Daoy (cell line): Measurements from ENCODE around the gene SOS1. TPM values are rescaled to one million over a fixed set of nuclear protein-coding genes. Genes with fewer than 3 reads are reported as not detected.

ENCODE experiments used
- DNase-seq: peaks from one replicate; pipeline ENCODE4 v3.0.0-alpha.2; 2015; ENCODE audit warnings: low read depth
- total RNA-seq: library from RNA; depleted of rRNA; stranded (reverse); fragments of >200 nt; shearing (Covaris generic); gene quantifications from 2 replicates; pipeline ENCODE4 v1.2.3, GENCODE V29; 2014

The SOS1 gene
- total RNA-seq, 1 experiment from 2014 or later, result 6.6 TPM

GRCh38 chr2:39024833-39025232 is 96.0 kb downstream of the SOS1 start:
- no peak for DNase-seq

- no peak for DNase-seq
Observed at GRCh38 chr2:39023649-39024048, 97.2 kb downstream of the SOS1 start.

GRCh38 chr2:39022642-39023235 is 98.1 kb downstream of the SOS1 start:
- no peak for DNase-seq

GRCh38 chr2:39020383-39020782 is 100.5 kb downstream of the SOS1 start:
- no peak for DNase-seq

- no peak for DNase-seq
Observed at GRCh38 chr2:39018638-39019037, 102.2 kb downstream of the SOS1 start.

- DNase-seq, result no peak
Observed at GRCh38 chr2:39017334-39017733, 103.5 kb downstream of the SOS1 start.

- DNase-seq, result no peak
Observed at GRCh38 chr2:39015424-39015823, 105.4 kb downstream of the SOS1 start.

- DNase-seq, result no peak
Observed at GRCh38 chr2:39013871-39014270, 107.0 kb downstream of the SOS1 start.

- no peak for DNase-seq
Observed at GRCh38 chr2:39008665-39009064, 112.2 kb downstream of the SOS1 start.

GRCh38 chr2:39007875-39008504 is 112.9 kb downstream of the SOS1 start:
- DNase-seq, result no peak

GRCh38 chr2:39000552-39000951 is 120.3 kb downstream of the SOS1 start:
- no peak for DNase-seq

- DNase-seq, result peak; percentile 62
Observed at GRCh38 chr2:38997781-38998180, 123.1 kb downstream of the SOS1 start.

GRCh38 chr2:38991899-38992298 is 129.0 kb downstream of the SOS1 start:
- no peak for DNase-seq

- DNase-seq, result no peak
Observed at GRCh38 chr2:38988716-38989115, 132.1 kb downstream of the SOS1 start.

GRCh38 chr2:38982498-38982897 is 138.4 kb downstream of the SOS1 start:
- no peak for DNase-seq

GRCh38 chr2:38981670-38982357 is 139.0 kb downstream of the SOS1 start:
- DNase-seq, result no peak

- DNase-seq, result no peak
Observed at GRCh38 chr2:38981003-38981669, 139.7 kb downstream of the SOS1 start.

- no peak for DNase-seq
Observed at GRCh38 chr2:38978908-38979307, 141.9 kb downstream of the SOS1 start.

- DNase-seq, result no peak
Observed at GRCh38 chr2:38978296-38978903, 142.5 kb downstream of the SOS1 start.

GRCh38 chr2:38977047-38977446 is 143.8 kb downstream of the SOS1 start:
- DNase-seq, result no peak

GRCh38 chr2:38975042-38975441 is 145.8 kb downstream of the SOS1 start:
- DNase-seq, result no peak

- no peak for DNase-seq
Observed at GRCh38 chr2:38973266-38973665, 147.6 kb downstream of the SOS1 start.
